IPS-18c (cell line): ENCODE data around the gene TAS2R7.

ENCODE experiments used
- H3K4me3 ChIP-seq: 2 replicates; pipeline ENCODE4 v1.7.0; 2013; ENCODE audit warnings: low read depth, mild to moderate bottlenecking, low read length, moderate library complexity; ENCODE audit not compliant: insufficient read depth
- H3K9me3 ChIP-seq: one replicate; pipeline ENCODE4 v1.6.1; 2013; ENCODE audit warnings: mild to moderate bottlenecking, low read length, moderate library complexity; ENCODE audit not compliant: control insufficient read depth, insufficient read depth

TAS2R7 gene

GRCh38 chr12:10759657-10760056 lies 42.8 kb downstream of the TAS2R7 start:
- Histone ChIP-seq H3K9me3 (no peaks in the 10 kb centered on the region), H3K4me3 (no peak overlapping the region)

DNA sequence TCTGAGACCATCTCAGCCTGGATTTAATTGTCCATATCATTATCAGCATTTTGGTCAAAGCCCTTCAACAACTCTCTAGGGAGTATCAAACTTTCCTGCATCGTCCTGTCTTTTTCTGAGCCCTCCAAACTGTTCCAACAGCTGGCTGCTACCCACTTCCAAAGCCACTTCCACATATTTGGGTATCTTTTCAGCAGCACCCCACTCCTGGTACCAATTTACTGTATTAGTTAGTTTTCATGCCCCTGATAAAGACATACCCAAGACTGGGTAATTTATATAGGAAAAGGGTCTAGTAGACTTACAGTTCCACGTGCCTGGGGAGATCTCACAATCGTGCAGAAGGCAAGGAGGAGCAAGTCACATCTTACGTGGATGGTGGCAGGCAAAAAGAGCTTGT lies 46.2 kb downstream of the TAS2R7 start:
- H3K4me3 ChIP-seq, result no peak overlapping the region
- no peaks in the 10 kb centered on the region for H3K9me3 ChIP-seq

DNA sequence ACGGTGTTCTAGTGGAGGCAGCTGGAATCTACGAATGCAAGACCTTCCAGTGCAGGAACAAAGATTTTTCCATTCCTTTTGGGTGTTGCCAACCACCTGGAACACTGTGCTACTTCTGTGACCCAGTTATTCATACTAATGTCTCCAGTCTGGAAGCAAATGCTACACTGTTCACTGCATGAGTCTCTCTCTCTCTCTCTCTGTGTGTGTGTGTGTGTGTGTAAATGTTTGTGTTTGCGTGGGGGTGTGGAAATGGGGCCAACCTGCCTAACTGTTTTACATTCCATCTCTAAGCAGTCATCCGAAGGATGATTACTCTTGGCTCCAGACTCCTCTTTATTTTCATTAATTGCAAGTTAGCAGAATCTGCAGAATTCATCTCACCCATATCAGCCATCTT lies 49.4 kb downstream of the TAS2R7 start:
- Histone ChIP-seq H3K9me3 (no peaks in the 10 kb centered on the region), H3K4me3 (no peak overlapping the region)
